Measurements from ENCODE around the gene GABRG3. TPM values are rescaled to one million over a fixed set of nuclear protein-coding genes. Genes with fewer than 3 reads are reported as not detected.

GABRG3 gene
- total and polyA plus RNA-seq, 8 donors: 0.35 TPM; not detected in 7

DNA sequence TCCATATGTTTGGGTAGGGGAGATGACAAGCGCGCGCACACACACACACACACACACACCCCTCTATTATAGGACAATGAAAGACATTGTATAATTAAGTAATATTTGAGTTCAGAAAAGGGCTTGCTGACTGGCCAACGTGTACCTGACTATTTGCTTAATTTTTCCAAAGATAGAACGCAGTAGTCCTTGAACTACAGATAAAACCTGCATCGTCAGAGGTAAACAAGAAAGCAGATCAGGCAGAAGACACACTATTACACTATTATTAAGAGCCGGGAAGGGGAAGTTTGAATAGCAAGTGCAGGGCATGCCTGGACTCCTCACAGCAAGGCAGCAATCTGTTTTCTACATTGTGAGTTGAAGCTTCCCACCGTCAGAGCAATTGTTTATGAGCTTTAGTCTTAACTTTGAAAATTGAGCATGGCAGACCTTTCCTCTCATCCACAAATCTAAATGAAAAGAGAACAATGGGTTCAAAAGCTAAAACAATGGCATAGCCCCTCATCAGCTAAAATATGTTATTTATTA, 427.7 kb downstream of the GABRG3 start:
- Histone ChIP-seq H3K9me3 (no peaks in the 10 kb centered on the region), H3K4me3 (no peak overlapping the region), H3K27ac (no peak overlapping the region), H3K36me3 (no peaks in the 10 kb centered on the region), H3K27me3 (no peaks in the 10 kb centered on the region), H3K4me1 (no peaks in the 10 kb centered on the region)
- WGBS, 2 donors: 47 to 60% methylated on average over 8 of the region's 8 CpGs
- ATAC-seq: no peak
- FAIRE-seq: no peak
- no peak for DNase-seq
- TF ChIP-seq, protein P1, sequence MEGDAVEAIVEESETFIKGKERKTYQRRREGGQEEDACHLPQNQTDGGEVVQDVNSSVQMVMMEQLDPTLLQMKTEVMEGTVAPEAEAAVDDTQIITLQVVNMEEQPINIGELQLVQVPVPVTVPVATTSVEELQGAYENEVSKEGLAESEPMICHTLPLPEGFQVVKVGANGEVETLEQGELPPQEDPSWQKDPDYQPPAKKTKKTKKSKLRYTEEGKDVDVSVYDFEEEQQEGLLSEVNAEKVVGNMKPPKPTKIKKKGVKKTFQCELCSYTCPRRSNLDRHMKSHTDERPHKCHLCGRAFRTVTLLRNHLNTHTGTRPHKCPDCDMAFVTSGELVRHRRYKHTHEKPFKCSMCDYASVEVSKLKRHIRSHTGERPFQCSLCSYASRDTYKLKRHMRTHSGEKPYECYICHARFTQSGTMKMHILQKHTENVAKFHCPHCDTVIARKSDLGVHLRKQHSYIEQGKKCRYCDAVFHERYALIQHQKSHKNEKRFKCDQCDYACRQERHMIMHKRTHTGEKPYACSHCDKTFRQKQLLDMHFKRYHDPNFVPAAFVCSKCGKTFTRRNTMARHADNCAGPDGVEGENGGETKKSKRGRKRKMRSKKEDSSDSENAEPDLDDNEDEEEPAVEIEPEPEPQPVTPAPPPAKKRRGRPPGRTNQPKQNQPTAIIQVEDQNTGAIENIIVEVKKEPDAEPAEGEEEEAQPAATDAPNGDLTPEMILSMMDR (IDR thresholded peaks at IDR 0.05): no peak
- intact Hi-C loops (cut with DNase I): no loop called here

DNA sequence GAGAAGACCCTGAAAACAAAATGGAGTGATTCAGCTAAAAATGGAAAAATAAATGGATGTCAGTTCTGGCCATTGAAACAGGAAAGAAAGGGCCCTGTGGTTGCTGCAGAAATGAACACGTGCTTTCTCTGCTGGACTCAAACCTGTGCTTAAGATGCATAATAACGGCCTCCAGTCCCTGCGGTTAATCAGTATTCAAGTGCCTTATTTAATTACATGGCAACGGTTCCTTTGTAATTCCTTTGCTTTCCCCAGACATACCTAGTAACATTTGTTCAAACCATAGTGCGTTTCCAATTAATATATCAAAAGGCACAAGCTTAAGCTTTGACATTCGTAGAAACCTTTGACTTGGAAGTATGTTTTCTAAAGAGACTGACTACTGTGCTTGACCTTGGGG, 428.3 kb downstream of the GABRG3 start:
- intact Hi-C loops (cut with DNase I): no loop called here
- Histone ChIP-seq H3K27me3 (no peaks in the 10 kb centered on the region), H3K9me3 (no peaks in the 10 kb centered on the region), H3K36me3 (no peaks in the 10 kb centered on the region), H3K27ac (no peak overlapping the region), H3K4me3 (no peak overlapping the region), H3K4me1 (no peaks in the 10 kb centered on the region)
- 55 to 57% methylated on average over 6 of the region's 6 CpGs for WGBS, 2 donors
- ATAC-seq (no peak), DNase-seq (no peak), FAIRE-seq (no peak)
- TF ChIP-seq, protein P1 (IDR thresholded peaks at IDR 0.05): no peak

DNA sequence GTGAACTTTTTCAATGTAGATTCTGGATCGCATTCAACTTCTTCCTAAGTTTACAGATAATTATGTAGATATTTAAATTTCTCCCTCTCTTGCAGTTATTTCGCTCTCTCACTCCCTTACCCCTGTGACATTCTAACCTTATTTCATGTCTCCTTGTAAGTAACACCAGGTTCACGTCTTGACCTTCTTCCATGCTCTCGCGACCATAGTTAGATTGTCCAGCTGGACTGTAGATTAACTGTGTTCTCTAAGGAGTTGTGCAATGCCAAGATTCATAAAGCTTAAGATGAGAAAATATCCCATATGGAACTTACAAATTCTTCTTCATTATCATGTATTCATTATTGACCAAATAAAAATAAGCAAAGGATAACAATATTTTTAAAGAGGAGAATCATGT, 430.5 kb downstream of the GABRG3 start:
- no peak for DNase-seq
- intact Hi-C loops (cut with DNase I): no loop called here
- Histone ChIP-seq H3K27me3 (no peaks in the 10 kb centered on the region), H3K9me3 (no peaks in the 10 kb centered on the region), H3K4me1 (no peaks in the 10 kb centered on the region), H3K36me3 (no peaks in the 10 kb centered on the region), H3K4me3 (no peak overlapping the region), H3K27ac (no peak overlapping the region)
- FAIRE-seq: no peak
- no peak for ATAC-seq
- 57 to 62% methylated on average over 5 of the region's 5 CpGs for WGBS, 2 donors
- TF ChIP-seq, protein P1 (IDR thresholded peaks at IDR 0.05): no peak

DNA sequence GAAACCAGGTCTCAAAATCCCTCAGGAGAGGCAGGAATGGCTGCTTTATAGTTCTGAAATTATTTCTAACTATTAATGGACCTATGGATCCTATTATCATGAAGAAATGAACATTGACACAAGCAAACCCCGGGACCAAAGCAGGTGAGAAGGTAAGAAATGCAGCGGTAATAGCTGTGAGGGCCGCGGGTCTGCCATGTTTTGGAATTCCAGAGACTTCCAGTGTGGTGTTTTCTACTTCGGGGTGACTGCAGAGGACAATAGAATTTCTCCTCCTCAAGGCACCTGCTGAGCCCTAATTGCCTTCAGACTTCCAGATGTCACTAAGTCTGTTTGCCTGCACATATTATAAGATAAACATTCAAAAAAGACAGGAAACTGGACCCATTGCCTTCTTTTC, 437.4 kb downstream of the GABRG3 start:
- H3K36me3 ChIP-seq: no peaks in the 10 kb centered on the region
- TF ChIP-seq, protein P1 (IDR thresholded peaks at IDR 0.05): no peak
- H3K4me3 ChIP-seq: no peak overlapping the region
- 72 to 77% methylated on average over 5 of the region's 5 CpGs for WGBS, 2 donors
- H3K27me3 ChIP-seq: peaks cover 0 to 4% (median 0%) of the 10 kb centered on the region in 4 donors
- intact Hi-C loops (cut with DNase I): no loop called here
- ATAC-seq (no peak), DNase-seq (no peak), FAIRE-seq (no peak)
- H3K27ac ChIP-seq: no peak overlapping the region
- H3K4me1 ChIP-seq: no peaks in the 10 kb centered on the region
- H3K9me3 ChIP-seq: no peaks in the 10 kb centered on the region

DNA sequence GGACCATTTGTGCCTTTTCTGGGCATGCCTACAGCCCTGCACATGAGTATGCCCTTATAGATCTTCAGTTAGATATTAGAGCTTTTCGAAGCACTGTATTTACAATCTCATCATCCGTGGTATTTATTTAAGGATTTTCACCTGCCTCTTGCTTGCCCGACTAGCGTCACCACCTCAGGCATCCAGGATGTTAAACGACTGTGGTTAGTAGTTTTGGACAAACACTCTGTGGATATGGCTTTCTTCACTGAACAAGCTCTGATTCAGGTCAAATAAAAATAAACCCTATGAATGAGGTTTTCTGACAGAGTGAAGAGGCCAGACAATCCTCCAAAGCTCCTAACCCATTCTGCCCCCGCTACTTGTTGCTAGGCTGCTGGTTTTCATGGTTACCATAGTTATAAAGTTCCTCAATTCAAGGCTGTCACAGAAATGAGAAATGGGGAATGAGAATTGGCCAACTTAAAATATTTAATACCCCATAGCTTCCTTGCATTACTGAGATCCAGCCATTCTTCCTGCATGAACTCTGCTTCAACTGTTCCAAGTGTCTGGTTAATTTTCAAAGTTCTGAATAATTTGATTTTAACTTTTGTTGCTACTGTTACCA, 440.1 kb downstream of the GABRG3 start:
- no peaks in the 10 kb centered on the region for H3K36me3 ChIP-seq
- TF ChIP-seq, protein P1 (IDR thresholded peaks at IDR 0.05): no peak
- DNase-seq: no peak
- no peak overlapping the region for H3K27ac ChIP-seq
- WGBS, 2 donors: 57 to 65% methylated on average over 6 of the region's 6 CpGs
- ATAC-seq: no peak
- H3K4me1 ChIP-seq: no peaks in the 10 kb centered on the region
- H3K4me3 ChIP-seq: no peak overlapping the region
- H3K9me3 ChIP-seq: no peaks in the 10 kb centered on the region
- H3K27me3 ChIP-seq: peaks cover 0 to 5% (median 0%) of the 10 kb centered on the region in 4 donors
- no peak for FAIRE-seq
- intact Hi-C loops (cut with DNase I): no loop called here
